ENCODE measurements around the gene PTRHD1.

PTRHD1 gene

GRCh38 chr2:24745825-24746224 is 47.4 kb downstream of the PTRHD1 start:
- TF ChIP-seq CTCF (IDR thresholded peaks at IDR 0.05; ENCODE audit: low read depth, low read length) = no peak
- no peak for DNase-seq (ENCODE audit: extremely low read depth, low read depth)

DNA sequence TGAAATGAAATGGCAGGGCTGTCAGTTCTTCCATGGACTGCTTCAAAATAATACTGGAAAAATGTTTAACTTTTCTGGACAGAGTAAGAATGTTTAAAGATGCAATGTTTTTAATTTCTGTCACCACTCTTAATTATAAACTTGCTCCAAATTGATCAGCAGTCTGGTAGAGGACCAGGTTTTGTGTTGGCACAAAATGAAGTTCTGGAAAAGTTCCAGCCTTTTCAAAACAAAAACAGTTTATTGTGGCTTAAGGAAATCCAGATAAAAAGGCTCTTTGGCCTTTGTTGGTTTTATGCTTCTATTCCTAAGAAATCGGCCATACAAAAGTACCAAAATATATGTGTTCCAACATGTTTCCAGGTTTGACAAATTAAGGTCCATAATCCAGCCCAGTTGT is 48.8 kb downstream of the PTRHD1 start:
- TF ChIP-seq CTCF (IDR thresholded peaks at IDR 0.05; ENCODE audit: low read depth, low read length) = no peak
- no peak for DNase-seq (ENCODE audit: extremely low read depth, low read depth)

- no peak for TF ChIP-seq CTCF (IDR thresholded peaks at IDR 0.05; ENCODE audit: low read depth, low read length)
- DNase-seq (ENCODE audit: extremely low read depth, low read depth) = no peak
Measured at GRCh38 chr2:24743924-24744323, 49.3 kb downstream of the PTRHD1 start.

DNA sequence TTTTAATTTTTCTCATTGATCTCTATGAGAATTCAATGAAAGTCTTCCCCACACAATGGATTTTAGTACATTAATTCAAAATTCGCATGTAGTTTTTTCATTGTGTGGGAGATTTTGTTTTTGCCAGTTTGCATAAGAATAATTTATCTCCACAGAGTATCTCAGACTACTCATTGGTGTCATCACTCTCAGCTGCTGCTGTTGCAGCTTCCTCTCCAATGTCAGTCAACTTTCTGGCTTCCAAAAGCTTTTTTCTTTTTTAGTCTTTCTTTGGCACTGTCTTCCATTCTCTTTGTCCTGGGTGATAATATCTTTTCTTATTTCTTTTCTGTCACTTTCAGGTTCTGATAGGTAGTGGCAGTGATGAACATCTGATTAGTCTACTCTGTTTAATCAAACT is 50.5 kb downstream of the PTRHD1 start:
- no peak for TF ChIP-seq CTCF (IDR thresholded peaks at IDR 0.05; ENCODE audit: low read depth, low read length)
- no peak for DNase-seq (ENCODE audit: extremely low read depth, low read depth)

GRCh38 chr2:24740142-24740541 is 53.0 kb downstream of the PTRHD1 start:
- no peak for TF ChIP-seq CTCF (IDR thresholded peaks at IDR 0.05; ENCODE audit: low read depth, low read length)
- DNase-seq (ENCODE audit: extremely low read depth, low read depth) = no peak
